Prostate gland (tissue), 2 donors: Measurements from ENCODE around the gene WAC.

Experiments
- POLR2A ChIP-seq: fragments of 450-650 bp; IDR thresholded peaks from one replicate; pipeline ENCODE4 v1.6.1; 2016; ENCODE audit warnings: antibody characterized with exemption, mild to moderate bottlenecking
- POLR2AphosphoS5 ChIP-seq: sonication (generic); formaldehyde crosslinking; IDR thresholded peaks from one replicate; pipeline ENCODE4 v1.6.1; 2017; ENCODE audit warnings: antibody characterized with exemption
- TF ChIP-seq, protein P1 (sequence below), 4 experiments: fragments of 200-600 bp in 2 of 4; fragments of 450-650 bp in 2 of 4; sonication (generic) in 2 of 4; IDR thresholded peaks; 1 replicate in 3 of 4; 2 replicates in 1 of 4; pipeline ENCODE4 v1.5.1; 2016 to 2019; ENCODE audit warnings: antibody characterized with exemption in 4 of 4, mild to moderate bottlenecking in 2 of 4, moderate library complexity in 2 of 4

DNA sequence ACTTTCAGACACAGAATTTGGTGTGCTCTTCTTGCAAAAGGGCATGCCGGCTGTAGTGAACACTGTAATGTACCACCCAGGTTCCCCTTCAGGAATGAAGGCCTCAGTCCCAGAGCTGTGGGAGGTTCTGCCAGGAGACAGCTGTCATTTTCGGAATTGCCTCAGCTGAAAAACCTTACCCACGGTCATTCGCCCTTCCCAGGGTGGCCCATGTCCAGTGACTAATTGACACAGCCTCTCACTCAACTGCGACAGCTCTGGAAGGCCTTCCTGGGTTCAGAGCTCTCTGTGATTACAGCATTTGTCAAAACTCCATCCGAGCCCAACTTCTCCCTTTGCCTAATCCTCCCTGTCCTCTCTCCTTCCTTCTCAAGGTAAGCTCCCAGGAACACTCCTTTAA, 43.7 kb upstream of the WAC start:
- no peak for TF ChIP-seq POLR2A
- TF ChIP-seq POLR2AphosphoS5: no peak
- TF ChIP-seq, protein P1, sequence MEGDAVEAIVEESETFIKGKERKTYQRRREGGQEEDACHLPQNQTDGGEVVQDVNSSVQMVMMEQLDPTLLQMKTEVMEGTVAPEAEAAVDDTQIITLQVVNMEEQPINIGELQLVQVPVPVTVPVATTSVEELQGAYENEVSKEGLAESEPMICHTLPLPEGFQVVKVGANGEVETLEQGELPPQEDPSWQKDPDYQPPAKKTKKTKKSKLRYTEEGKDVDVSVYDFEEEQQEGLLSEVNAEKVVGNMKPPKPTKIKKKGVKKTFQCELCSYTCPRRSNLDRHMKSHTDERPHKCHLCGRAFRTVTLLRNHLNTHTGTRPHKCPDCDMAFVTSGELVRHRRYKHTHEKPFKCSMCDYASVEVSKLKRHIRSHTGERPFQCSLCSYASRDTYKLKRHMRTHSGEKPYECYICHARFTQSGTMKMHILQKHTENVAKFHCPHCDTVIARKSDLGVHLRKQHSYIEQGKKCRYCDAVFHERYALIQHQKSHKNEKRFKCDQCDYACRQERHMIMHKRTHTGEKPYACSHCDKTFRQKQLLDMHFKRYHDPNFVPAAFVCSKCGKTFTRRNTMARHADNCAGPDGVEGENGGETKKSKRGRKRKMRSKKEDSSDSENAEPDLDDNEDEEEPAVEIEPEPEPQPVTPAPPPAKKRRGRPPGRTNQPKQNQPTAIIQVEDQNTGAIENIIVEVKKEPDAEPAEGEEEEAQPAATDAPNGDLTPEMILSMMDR (IDR thresholded peaks at IDR 0.05): no peak
